ENCODE results near the gene TPX2.
"Not testable (repeated sequence)": the region's sequence is repeated elsewhere in the genome, so short reads cannot be mapped to it uniquely, and the experiment has no call there.

Gene TPX2

GRCh38 chr20:31740656-31741323 lies 1.7 kb downstream of the TPX2 start:
- peak overlapping the region; percentile 73 for H3K4me3 ChIP-seq (ENCODE audit: low read depth, low read length)
- TF ChIP-seq, protein P1, sequence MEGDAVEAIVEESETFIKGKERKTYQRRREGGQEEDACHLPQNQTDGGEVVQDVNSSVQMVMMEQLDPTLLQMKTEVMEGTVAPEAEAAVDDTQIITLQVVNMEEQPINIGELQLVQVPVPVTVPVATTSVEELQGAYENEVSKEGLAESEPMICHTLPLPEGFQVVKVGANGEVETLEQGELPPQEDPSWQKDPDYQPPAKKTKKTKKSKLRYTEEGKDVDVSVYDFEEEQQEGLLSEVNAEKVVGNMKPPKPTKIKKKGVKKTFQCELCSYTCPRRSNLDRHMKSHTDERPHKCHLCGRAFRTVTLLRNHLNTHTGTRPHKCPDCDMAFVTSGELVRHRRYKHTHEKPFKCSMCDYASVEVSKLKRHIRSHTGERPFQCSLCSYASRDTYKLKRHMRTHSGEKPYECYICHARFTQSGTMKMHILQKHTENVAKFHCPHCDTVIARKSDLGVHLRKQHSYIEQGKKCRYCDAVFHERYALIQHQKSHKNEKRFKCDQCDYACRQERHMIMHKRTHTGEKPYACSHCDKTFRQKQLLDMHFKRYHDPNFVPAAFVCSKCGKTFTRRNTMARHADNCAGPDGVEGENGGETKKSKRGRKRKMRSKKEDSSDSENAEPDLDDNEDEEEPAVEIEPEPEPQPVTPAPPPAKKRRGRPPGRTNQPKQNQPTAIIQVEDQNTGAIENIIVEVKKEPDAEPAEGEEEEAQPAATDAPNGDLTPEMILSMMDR (IDR thresholded peaks at IDR 0.05; ENCODE audit: borderline replicate concordance, insufficient read depth, low read depth, low read length) = no peak

DNA sequence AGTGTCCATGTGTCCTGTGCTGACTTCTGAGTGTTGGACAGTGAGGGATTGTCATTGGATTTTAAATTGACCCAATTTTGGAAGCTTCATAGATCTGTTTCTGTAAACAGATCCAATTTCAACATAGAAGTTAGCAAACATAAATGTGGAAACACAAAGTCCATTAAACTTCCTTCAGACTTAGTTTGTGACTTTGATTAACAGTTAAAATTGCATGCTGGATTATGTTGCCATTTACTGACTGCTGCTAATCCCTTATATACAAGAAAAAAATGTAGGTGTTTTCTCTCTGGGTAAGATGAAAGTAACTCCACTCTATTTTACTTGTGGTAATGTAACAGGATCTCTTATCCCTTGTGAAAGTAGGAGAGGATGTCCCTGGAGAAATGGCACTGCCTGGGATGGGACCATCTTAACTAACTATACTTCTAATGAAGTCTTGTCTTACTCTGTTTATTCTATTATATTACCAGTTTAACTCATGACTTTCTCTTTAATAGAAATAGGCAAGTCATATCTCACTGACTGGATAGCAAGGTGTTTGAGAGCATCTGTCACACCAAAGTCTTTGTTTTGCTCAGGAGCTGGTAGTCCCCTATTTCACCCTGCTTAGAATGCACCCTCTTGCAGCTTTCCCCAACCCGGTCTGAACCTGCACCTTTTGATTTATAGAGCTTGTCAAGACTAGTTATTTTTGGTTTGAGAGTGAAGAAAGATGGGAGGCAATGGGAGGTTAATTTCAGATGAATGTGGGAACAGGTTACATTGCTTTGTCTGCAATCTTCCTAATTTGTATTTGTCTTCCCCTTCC lies 7.2 kb downstream of the TPX2 start:
- H3K4me3 ChIP-seq (ENCODE audit: low read depth, low read length) = no peak overlapping the region
- TF ChIP-seq, protein P1 (IDR thresholded peaks at IDR 0.05; ENCODE audit: borderline replicate concordance, insufficient read depth, low read depth, low read length) = no peak

DNA sequence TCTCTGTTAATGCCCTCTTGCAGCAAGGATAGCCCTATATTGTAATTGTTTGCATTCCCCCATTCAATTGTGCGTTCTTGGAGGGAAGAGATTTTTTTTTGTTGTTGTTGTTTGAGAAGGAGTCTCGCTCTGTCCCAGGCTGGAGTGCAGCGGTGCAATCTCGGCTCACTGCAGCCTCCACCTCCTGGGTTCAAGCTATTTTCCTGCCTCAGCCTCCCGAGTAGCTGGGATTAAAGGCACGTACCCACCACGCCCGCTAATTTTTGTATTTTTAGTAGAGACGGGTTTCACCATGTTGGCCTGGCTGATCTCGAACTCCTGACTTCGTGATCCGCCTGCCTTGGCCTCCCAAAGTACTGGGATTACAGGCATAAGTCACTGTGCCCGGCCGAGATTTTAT lies 7.9 kb downstream of the TPX2 start:
- H3K4me3 ChIP-seq (ENCODE audit: low read depth, low read length) = not testable (repeated sequence)

- H3K4me3 ChIP-seq (ENCODE audit: low read depth, low read length) = no peak overlapping the region
- TF ChIP-seq, protein P1 (IDR thresholded peaks at IDR 0.05; ENCODE audit: borderline replicate concordance, insufficient read depth, low read depth, low read length) = no peak
These were observed 8.6 kb downstream of the TPX2 start for GRCh38 chr20:31747640-31748039.

DNA sequence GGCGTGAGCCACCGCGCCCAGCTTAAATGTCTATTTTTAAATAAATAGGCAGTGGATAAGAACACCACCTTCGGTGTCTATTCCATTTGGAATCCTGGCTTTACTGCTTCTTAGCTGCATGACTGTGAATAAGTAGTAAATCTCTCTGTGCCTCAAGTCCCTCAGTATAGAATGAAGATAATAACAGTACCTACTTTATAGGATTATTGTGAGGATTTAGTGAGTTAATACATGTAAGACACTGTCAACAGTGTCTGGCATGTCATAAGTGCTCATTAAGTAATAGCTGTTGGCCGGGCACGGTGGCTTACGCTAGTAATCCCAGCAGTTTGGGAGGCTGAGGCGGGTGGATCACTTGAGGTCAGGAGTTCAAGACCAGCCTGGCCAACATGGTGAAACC lies 10.1 kb downstream of the TPX2 start:
- H3K4me3 ChIP-seq (ENCODE audit: low read depth, low read length) = no peak overlapping the region
- TF ChIP-seq, protein P1 (IDR thresholded peaks at IDR 0.05; ENCODE audit: borderline replicate concordance, insufficient read depth, low read depth, low read length) = no peak

GRCh38 chr20:31751126-31751525 lies 12.0 kb downstream of the TPX2 start:
- no peak overlapping the region for H3K4me3 ChIP-seq (ENCODE audit: low read depth, low read length)
- TF ChIP-seq, protein P1 (IDR thresholded peaks at IDR 0.05; ENCODE audit: borderline replicate concordance, insufficient read depth, low read depth, low read length) = no peak

DNA sequence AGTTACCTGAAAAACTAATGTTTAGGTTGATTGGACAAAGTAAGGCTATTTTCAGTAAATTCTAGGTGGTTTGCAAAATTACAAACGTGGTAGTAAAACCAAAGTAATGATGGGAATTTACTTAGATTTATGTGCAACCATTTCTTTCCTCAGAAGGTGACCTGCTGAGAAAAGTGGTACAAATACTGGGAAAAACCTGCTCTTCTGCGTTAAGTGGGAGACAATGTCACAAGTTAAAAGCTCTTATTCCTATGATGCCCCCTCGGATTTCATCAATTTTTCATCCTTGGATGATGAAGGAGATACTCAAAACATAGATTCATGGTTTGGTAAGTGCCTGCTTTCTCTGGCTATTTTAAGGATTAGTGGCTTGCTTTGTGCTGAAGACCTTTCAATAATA lies 18.2 kb downstream of the TPX2 start:
- H3K4me3 ChIP-seq (ENCODE audit: low read depth, low read length) = no peak overlapping the region
- TF ChIP-seq, protein P1 (IDR thresholded peaks at IDR 0.05; ENCODE audit: borderline replicate concordance, insufficient read depth, low read depth, low read length) = no peak
